LNCaP clone FGC (cell line): ENCODE data around the gene BEND7.

Experiments used
- DNase-seq: peaks from one replicate; pipeline ENCODE4 v3.0.0-alpha.2; 2011; ENCODE audit warnings: low read depth
- H3K4me3 ChIP-seq: 2 replicates; pipeline ENCODE4 v1.5.1; 2011; ENCODE audit warnings: mild to moderate bottlenecking, low read depth, low read length, control low read depth
- TF ChIP-seq, protein P1 (sequence below): IDR thresholded peaks from 2 replicates; pipeline ENCODE4 v1.5.1; 2012; ENCODE audit warnings: mild to moderate bottlenecking; ENCODE audit not compliant: control insufficient read depth, insufficient read depth; ENCODE audit errors: extremely low read depth

The BEND7 gene

DNA sequence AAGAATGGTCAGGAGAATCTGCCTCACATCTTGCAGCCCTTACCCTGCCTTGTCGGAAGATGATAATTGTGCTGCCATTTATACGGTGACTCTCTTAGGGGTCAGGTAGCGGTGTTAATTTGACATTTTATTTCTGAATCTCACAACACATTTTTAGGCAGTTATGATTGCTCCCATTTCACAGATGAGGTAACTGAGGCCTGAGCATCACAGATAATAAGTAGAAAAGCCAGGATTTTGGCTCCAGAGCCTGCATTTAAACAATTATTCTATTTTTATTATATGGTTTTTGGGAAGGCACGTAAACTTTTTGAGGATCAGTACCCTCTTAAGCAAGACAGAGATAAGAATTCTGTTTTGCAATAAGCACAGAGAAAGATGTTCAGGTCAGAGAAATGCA, 103.4 kb downstream of the BEND7 start:
- no peak overlapping the region for H3K4me3 ChIP-seq
- TF ChIP-seq, protein P1, sequence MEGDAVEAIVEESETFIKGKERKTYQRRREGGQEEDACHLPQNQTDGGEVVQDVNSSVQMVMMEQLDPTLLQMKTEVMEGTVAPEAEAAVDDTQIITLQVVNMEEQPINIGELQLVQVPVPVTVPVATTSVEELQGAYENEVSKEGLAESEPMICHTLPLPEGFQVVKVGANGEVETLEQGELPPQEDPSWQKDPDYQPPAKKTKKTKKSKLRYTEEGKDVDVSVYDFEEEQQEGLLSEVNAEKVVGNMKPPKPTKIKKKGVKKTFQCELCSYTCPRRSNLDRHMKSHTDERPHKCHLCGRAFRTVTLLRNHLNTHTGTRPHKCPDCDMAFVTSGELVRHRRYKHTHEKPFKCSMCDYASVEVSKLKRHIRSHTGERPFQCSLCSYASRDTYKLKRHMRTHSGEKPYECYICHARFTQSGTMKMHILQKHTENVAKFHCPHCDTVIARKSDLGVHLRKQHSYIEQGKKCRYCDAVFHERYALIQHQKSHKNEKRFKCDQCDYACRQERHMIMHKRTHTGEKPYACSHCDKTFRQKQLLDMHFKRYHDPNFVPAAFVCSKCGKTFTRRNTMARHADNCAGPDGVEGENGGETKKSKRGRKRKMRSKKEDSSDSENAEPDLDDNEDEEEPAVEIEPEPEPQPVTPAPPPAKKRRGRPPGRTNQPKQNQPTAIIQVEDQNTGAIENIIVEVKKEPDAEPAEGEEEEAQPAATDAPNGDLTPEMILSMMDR = no peak
- DNase-seq = no peak

DNA sequence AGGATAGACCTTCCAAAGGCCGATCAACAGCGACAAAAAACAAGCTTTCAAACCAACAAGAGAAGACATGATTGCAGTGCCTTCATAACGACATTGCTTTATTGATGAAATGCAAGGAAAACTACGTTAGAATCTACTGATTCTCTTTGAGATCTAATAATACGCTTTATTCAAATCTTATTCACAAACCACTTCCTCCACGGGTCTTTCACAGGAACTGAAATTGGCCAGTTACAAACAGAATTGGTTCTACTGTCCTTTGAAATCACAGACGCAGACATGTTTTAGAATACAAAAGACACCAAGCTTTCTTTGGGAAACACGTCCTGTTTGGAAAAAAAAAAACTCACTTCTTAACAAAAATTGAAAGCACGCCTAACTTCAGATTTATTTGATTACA, 106.0 kb downstream of the BEND7 start:
- DNase-seq = no peak
- no peak overlapping the region for H3K4me3 ChIP-seq
- TF ChIP-seq, protein P1 = no peak

DNA sequence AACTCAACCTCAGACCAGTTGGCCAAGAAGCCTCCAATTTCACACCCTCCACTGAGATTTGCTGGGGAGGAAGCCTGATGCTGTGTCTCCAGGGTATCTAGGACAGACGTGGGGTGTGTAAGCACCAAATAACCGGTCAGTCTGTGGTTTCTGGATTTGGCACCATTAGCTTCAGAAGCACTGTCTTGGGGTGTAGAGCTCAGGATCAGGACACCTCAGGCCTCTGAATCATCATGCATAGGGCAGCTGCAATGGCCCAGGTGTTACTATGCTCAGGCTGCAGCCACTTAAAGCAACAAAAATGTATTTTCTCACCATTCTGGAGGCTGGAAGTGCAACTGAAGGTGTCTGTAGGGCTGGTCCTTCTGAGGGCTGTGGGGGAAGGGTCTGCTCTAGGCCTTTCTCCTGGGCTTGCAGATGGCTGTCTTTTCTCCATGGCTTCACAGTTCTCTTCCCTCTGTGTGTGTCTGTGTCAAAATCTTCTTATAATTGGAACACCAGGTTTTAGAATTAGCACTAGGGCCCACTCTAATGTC, 107.4 kb downstream of the BEND7 start:
- DNase-seq = no peak
- no peak overlapping the region for H3K4me3 ChIP-seq
- TF ChIP-seq, protein P1 = no peak

DNA sequence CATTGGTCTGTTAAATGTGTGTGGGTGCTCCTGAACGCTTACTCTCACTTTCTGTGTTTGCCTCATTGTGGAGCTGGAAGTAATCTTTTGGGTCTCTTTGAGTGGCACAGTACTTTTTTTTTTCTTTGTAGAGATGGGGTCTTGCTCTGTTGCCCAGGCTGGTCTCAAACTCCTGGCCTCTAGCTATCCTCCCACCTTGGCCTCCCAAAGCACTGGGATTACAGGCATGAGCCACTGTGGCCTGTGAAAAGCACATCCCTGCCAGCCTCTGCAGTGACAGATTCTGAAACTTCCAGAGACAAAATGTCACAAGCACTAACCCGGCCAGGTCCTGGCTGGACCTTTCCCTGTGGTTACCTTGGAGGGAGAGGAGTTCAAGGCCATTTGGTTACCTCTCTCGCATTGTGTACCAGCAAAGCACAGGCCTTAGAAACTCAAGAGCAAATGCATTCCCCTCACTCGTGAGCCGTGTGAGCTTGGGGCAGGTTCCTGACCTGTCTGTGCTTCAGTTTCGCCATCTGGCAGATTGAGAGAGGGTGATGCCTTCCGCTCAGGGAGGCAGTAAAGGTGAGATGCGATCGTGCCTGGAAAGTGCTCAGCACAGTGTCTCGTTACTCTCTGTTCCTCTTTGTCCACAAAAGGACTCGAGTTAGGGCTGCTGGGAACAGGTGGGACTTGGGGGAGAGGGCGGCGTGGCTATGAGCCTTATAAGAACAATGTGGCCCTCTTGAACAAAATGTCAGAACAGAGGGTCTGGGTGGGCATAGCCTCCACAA, 108.1 kb downstream of the BEND7 start:
- TF ChIP-seq, protein P1 = no peak
- no peak for DNase-seq
- H3K4me3 ChIP-seq = no peak overlapping the region

DNA sequence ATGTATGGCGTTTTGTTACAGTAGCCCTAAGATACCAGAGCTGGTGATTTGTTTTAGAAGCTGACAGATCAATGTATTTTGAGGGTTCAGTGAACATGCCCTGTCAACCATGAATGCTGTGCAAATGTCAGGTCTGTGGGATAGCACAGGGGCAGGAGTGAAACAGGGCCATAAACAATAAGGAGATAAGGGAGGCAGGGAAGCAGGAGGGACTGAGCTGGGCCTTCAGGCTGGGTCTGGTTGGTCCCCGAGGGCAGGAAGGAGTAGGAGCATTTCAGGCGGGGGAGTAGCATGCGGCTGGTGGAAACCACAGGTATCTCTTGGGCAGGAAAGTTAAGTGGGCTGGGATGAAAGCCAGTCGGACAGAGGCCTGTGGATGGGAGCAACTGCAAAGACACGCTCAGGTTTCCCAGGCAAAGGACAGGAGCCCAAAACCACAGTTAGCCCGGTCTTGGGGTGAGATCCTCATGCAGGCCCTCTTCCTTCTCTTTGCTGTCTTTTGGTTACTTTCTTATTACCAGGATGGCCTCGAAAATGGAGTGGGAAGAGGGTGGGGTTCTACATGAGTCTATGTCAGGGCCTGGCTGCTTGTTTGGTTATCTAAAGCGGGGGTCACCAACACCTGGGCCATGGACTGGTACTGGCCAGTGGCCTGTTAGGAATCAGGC, 111.2 kb downstream of the BEND7 start:
- no peak for DNase-seq
- TF ChIP-seq, protein P1 = no peak
- H3K4me3 ChIP-seq = no peak overlapping the region

DNA sequence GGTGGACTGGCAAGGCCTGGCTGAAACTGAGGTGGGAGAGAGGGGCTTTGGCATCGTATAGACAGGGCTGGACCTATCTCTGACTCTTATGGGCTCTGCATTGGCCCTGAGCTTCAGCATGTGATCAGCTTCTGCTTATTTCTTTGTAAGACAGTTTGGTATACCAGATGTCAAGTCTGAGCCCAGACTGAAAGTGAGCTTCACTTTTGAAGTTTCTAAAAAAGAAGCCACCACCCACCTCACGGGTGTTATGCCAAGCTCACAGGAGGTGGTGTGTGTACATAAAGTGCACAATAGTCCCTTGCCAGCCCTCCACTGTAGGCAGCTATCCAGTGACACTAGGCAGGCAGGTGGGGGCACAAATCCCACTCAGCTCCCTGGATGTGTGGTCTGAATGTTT, 112.1 kb downstream of the BEND7 start:
- H3K4me3 ChIP-seq = no peak overlapping the region
- TF ChIP-seq, protein P1 = no peak
- no peak for DNase-seq

DNA sequence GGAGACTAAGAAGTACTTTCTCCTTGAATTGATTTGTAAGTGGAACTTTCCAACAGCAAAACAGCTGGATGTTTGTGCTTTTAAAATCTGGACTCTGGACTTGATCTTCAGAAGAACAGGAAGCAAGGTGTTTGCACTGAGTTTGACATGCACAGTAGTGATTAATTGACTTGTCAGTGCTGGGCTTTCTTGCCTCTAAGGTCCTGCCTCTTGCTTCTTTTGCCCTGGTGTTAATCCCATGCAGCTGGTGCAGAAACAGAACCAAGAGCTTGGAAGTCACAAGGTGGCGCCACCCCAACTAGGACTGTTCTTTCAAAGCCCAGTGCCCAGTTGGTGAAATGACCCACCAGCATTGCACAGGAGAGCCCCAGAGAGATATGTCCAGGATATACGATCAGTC, 114.0 kb downstream of the BEND7 start:
- peak; percentile 32 for DNase-seq
- no peak overlapping the region for H3K4me3 ChIP-seq
- TF ChIP-seq, protein P1 = peak; percentile 59
